Measurements from ENCODE around the gene LITAFD.
"Not testable (repeated sequence)": the region's sequence is repeated elsewhere in the genome, so short reads cannot be mapped to it uniquely, and the experiment has no call there.

Gene LITAFD

DNA sequence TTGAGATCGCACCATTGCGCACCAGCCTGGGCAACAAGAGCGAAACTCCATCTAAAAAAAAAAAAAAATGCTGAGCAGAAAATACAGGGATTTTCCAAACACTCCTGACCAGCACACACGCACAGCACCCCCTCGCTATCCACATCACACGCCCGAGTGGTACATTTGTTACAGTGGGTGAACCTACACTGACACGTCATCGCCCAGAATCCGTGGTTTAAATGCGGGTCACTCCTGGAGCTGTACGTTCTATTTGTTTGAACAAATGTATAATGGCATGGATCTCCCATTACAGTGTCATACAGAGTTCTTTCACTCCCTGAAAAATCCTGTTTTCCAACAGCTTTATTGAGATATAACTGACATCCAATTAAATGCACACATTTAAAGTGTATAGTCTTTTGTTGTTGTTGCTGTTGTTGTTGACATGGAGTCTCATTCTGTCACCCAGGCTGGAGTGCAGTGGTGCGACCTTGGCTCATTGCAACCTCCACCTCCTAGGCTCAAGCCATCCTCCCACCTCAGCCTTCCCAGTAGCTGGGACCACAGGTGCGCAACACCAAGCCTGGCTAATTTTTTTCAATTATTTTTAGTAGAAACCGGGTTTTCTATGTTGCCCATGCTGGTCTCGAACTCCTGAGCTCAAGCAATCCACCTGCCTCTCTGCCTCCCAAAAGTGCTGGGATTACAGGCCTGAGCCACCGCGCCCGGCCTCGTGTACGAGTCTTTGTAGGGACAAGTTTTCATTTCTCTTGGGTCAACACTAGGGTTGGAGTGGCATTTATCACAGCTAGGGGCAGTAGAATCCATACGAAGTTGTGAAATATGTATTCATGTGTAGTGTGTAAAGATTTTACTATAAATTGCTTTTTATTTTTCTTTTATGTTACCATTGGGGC, 8.9 kb upstream of the LITAFD start:
- no peak for DNase-seq

DNA sequence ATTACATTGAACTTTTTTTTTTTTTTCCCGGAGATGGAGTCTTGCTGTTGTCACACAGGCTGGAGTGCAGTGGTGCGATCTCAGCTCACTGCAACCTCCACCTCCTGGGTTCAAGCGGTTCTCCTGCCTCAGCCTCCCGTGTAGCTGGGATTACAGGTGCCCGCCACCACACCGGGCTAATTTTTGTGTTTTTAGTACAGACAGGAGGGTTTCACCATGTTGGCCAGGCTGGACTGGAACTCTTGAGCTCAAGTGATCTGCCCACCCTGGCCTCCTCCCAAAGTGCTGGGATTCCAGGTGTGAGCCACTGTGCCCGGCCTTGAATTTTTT, 8.3 kb upstream of the LITAFD start:
- DNase-seq = not testable (repeated sequence)

DNA sequence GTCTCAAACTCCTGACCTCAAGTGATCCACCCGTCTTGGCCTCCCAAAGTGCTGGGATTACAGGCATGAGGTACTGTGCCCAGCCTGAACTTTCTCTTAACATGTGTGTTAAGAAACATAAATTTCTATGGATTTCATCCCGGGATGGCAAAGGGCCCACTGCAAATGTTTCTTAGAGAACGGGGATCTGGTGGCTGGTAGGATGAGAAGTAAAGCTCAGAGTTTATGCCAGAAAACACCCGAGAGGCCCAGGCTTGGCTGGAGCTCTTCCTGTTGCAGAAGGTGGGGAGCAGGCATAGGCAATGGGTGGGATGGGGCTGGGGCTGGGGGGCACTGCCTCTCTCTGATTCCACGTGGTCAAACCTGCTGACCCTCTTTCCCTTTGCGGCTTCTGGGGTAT, 7.8 kb upstream of the LITAFD start:
- DNase-seq = no peak

DNA sequence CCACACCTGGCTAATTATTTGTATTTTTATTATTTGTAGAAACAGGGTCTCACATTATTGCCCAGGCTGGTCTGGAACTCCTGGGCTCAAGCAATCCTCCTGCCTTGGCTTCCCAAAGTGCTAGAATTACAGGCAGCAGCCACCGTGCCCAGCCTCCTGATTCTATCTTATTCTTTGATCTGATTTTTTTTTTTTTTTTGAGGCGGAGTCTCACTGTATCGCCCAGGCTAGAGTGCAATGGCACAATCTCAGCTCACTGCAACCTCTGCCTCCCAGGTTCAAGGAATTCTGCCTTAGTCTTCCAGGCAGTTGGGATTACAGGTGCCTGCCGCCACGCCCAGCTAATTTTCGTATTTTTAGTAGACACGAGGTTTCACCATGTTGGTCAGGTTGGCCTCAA, 6.8 kb upstream of the LITAFD start:
- DNase-seq = not testable (repeated sequence)

- DNase-seq = no peak
Observed at GRCh38 chr16:8877894-8878522, 4.1 kb upstream of the LITAFD start.

DNA sequence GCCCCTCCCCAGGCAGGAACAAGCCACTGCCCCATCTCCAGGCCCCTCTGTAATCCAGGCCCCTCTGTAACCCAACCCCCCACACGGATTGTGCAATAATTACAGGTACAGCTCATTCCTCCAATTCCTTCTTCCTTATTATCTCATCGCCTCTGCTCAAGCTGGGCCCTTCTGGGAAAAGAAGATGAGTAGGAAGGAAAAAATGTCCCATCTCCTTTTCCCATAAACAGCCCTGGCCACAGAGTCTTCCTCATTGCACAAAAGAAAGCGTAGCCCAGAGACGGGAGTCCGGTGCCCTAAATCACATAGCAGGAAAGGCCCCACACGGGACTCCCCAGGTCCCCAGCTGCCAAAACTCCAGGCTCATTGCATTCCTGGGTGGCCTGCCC, 3.6 kb upstream of the LITAFD start:
- DNase-seq = no peak

DNA sequence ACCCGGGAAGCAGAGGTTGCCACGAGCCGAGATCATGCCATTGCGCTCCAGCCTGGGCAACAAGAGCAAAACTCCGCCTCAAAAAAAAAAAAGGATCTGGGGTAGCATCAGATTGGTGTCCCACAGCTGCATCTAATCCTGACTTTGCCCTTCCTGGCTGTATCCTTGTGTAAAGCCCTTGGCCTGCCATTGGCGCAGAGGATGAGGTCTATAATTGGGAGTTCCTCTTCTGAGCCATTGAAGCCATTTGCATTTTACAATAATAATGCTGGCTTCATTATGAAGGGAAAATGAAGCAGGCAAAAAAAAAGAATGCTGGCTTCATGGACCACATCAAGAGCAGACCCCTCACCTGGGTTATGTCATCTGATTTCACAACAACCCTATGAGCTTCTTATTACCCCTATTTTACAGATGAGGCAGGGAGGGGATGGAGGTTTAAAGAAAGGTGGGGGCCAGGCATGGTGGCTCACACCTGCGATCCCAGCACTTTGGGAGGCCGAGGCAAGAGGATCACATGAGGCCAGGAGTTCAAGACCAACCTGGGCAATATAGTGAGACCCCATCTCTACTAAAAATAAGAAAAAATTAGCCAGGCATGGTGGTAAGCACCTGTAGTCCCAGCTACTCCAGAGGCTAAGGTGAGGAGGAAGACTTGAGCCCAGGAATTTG, 1.2 kb upstream of the LITAFD start:
- no peak for DNase-seq

- no peak for DNase-seq
Observed at GRCh38 chr16:8882725-8883377, 700 bp downstream of the LITAFD start.

- no peak for DNase-seq
Observed at GRCh38 chr16:8885674-8886592, 3.8 kb downstream of the LITAFD start.

DNA sequence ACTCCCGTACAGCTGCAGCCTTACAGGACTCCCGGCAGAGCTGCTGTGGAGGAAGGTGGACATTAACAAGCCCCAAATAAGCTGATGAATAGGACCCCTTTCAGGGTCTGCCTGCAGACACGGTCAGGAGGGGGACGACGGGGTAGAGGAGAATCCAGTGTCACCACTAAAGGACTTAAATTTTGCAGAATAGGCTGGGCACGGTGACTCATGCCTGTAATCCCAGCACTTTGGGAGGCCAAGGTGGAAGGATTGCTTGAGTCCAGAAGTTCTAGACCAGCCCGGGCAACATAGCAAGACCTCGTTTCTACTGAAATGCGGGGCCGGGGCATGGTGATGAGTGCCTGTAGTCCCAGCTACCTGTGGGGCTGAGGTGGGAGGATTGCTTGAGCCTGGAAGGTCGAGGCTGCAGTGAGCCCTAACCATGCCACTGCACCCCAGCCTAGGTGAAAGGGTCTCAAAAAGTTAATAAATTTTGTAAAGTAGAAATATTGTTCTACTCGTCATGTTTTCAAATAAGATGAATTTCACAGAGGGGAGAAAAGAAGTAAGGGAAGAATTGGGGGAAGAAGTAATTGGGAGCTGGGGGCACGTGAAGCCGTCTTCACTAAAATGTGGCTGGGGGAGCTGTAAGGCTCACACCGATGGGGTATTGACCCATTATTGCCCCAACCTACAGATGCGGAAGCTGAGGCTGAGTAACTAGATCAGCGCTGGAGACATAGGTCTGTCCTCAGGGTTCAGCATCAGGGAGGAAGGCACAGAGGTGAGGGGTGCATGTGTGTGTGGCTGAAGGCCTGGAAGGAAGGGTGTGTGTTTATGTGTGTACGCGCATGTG, 4.7 kb downstream of the LITAFD start:
- DNase-seq = no peak

GRCh38 chr16:8887431-8887765, 5.2 kb downstream of the LITAFD start:
- DNase-seq = no peak

GRCh38 chr16:8887952-8888560, 5.9 kb downstream of the LITAFD start:
- peak; percentile 45 for DNase-seq

DNA sequence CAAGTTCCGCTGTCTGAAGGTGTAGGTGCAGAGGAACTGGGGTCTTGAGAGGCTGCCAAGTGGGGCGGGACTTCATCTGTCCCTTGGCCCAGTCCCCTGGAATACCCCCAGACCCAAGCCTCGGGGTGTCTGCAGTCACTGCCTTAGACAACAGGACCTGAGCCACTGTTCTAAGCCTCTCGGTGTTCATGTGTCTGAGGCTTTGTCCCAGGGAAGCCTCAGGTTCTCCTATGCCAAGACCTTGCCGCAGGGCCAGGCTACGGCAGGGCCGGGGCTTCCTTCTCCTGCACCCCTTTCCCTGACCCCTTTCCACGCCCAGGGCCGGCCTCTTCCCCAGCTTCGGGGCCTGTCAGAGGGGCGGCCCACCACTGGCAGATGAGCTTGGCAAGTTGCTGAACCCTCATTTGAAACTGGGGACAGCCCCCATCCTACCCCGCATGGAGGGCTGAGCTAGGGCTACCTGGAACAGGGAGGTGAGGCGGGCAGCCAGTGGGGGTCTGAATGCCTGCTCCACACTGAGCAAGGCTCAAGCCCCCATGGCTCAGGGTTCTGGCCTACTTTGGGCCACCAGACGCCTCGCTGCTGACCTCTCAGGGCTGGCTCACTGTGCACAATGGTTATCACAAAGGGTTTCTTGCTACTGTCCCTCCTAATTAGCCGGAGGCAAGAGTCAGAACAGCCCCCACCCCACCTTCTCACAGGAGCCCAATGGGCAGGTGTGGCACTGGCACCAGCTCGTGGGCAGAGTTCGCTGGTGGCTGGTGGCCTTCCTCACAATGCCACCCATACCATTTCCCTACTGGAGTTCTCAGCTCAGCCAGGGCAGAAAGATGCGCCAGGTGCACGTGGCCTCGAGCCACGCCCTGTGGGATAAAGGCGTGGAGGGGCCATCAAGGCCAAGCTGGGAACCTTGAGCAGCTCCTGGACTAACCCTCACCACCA, 7.1 kb downstream of the LITAFD start:
- no peak for DNase-seq

GRCh38 chr16:8889893-8890548, 7.9 kb downstream of the LITAFD start:
- DNase-seq = no peak

DNA sequence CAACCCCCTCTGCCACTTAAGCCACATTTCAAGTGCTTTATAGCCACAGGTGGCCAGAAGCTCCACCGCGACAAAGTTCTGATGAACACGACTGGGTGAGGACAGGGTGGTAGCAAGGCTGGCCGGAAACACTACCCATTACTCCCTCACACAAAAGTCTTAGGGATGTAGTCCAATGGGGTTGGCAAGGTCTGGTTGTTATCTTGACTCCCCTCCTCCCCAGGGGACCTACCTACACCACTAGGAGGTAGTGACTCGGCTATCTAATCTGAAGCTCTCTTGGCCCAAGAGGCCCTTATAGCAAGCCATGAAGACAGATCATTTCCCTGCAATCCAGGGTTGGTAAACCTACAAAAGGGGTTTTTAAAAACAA, 8.4 kb downstream of the LITAFD start:
- no peak for DNase-seq

DNA sequence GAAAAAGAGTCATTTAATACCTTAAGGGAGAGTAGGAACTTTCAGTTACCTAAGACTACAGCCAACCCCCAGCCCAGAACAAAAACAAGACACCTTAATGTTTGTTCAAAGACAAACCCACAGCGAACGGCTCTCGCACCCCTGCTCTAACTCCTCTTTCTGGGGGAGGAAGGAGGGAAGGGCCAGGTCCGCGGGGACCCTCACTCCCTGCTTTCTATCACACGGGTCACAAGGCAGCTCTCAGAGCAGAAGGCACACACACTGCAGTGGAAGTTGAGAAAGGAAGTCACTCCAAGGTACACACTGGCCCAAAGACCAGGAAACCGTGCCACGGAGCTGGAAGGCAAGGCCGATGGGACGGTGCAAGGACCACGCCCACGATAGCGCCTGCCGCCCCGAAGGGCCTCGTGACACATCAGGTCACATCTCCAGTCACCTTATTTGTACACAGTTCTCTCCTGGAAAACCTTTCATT, 10.0 kb downstream of the LITAFD start:
- no peak for DNase-seq

GRCh38 chr16:8893426-8893825, 11.3 kb downstream of the LITAFD start:
- no peak for DNase-seq

GRCh38 chr16:8893976-8894690, 12.0 kb downstream of the LITAFD start:
- no peak for DNase-seq
